Activated T-cell treated with anti-CD3 and anti-CD28 coated beads, Interleukin-2, amount 50 U/mL, for 4 hours (primary cell): ENCODE results near the gene CPD. TPM values are rescaled to one million over a fixed set of nuclear protein-coding genes. Genes with fewer than 3 reads are reported as not detected.
"Not testable (repeated sequence)": the region's sequence is repeated elsewhere in the genome, so short reads cannot be mapped to it uniquely, and the experiment has no call there.

ENCODE experiments used
- ATAC-seq, 2 donors: fragments of 200-7000 bp; cut with Tn5 transposase; one replicate each; pipeline ENCODE4 v1.10.0; 2021
- DNase-seq: peaks from one replicate; pipeline ENCODE4 v3.0.0-alpha.2; 2020
- H3K27me3 Mint-ChIP-seq: one replicate; pipeline ENCODE4 v1.8.0; 2021; ENCODE audit warnings: low read depth, mixed read lengths
- H3K36me3 Mint-ChIP-seq: one replicate; pipeline ENCODE4 v1.8.0; 2022; ENCODE audit warnings: mixed read lengths; ENCODE audit not compliant: insufficient read depth
- H3K4me1 Mint-ChIP-seq: one replicate; pipeline ENCODE4 v1.8.0; 2021; ENCODE audit warnings: low read depth, mixed read lengths
- H3K4me3 Mint-ChIP-seq: one replicate; pipeline ENCODE4 v1.8.0; 2021; ENCODE audit warnings: mild to moderate bottlenecking, moderate library complexity, mixed read lengths
- H3K9me3 Mint-ChIP-seq: one replicate; pipeline ENCODE4 v1.8.0; 2021; ENCODE audit warnings: mixed read lengths
- total RNA-seq, 3 donors: library from RNA; stranded (reverse); gene quantifications; one replicate each; pipeline ENCODE4 v1.2.1, GENCODE V29; 2021

The CPD gene
- 10 to 100 TPM; 31.1 to 40.2 (median 38.7) TPM for total RNA-seq

DNA sequence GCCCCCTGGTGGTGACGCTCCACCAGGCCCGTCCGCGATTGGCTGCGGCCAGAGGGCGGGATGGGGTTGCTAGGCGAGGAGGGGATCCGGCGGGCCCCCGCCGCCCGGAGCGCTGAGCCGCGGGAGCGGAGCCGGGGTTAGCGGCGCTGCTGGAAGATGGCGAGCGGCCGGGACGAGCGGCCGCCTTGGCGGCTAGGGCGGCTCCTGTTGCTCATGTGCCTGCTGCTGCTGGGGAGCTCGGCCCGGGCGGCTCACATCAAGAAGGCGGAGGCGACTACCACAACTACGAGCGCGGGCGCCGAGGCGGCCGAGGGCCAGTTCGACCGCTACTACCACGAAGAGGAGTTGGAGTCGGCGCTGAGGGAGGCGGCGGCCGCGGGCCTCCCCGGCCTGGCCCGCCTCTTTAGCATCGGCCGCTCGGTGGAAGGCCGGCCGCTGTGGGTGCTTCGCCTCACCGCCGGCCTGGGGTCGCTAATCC lies at the start of gene CPD:
Gene CPD, plus strand, starts transcription at position 103 of the 478 bp plus-strand sequence. Its CDS starts 54 bp downstream, at position 157.
- Mint-ChIP-seq H3K4me1 (peaks cover 61% of the 10 kb centered on the region), H3K4me3 (peak within 1 kb of the TSS; percentile 86), H3K9me3 (no peaks in the 10 kb centered on the region), H3K27me3 (no peaks in the 10 kb centered on the region), H3K36me3 (peaks cover 5% of the 10 kb centered on the region)
- DNase-seq (peak; percentile 98), ATAC-seq (peak; percentile 91 to 96)

DNA sequence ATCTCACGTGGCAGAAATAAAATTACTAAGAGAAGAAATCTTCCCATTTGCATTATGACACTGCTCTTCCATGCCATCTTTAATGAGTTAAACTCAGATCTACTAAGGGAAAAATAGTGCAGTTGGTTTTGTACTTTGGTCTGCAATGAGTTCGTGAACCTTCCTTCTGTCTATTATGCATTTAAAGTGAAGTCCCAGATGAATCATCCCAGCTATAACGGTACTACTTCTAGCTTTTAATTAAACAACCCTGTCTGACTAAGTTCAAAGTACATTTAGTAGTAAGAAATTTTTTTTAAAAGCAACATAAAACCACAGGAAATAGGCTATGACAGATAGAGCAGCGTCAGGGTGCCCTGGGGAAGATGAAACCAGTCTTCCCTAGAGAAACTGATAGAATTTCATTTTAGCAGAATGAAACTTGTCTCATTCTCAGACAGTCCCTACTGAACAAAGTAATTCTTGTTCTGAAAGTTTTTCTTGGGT lies 46.6 kb upstream of the CPD start:
- peaks cover 49% of the 10 kb centered on the region for H3K4me1 Mint-ChIP-seq
- ATAC-seq: peak; percentile 88 to 95
- H3K27me3 Mint-ChIP-seq: no peaks in the 10 kb centered on the region
- H3K4me3 Mint-ChIP-seq: peak overlapping the region; percentile 19
- DNase-seq: peak; percentile 44
- H3K36me3 Mint-ChIP-seq: no peaks in the 10 kb centered on the region
- no peaks in the 10 kb centered on the region for H3K9me3 Mint-ChIP-seq

DNA sequence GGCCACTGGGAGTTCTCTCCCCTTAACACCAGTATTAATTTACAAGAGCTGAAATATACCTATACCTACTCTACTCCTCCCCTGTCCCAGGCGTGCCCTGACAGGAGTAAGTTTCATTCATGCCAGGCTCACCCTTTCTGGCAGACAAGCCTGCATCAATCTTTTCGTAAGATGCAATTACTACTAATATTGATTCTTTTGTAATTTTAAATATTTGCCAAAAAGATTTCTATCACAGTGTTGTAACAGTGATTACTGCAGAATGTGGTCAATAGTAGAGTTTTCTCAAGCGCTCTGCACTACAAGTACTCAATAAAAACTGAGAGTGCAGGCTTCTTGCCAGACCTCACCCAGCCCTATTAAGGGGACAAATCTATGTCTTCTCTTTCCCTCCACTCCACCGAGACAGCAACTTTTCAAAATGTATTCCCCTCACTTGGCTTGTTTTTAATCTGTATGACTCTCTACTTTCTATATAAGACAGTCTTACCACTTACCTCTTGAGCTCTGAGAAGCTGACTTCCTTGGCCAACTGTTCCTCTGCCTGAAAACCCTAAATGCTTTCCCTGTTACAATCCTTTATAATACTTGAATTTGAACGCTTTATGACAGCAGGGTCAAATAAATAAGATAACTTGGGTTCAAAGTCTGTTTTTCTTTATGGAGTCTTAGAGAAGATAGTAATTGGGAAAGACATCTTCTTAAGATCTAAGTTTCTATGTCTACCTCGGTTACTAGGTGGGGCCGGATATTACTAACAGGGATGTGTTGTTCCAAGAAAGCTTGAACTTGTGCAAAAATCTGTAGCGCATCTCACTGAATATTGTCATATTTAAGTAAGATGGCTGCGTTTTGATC lies 45.0 kb upstream of the CPD start, which contains the start of gene TMIGD1:
Gene TMIGD1, minus strand, starts transcription at position 555 of the 858 bp plus-strand sequence. CDS start 1,924 bp downstream, outside the sequence.
- peak within 1 kb of the TSS; percentile 42 for H3K4me3 Mint-ChIP-seq
- DNase-seq (no peak), ATAC-seq (no peak)
- H3K36me3 Mint-ChIP-seq: no peaks in the 10 kb centered on the region
- no peaks in the 10 kb centered on the region for H3K27me3 Mint-ChIP-seq
- peaks cover 48% of the 10 kb centered on the region for H3K4me1 Mint-ChIP-seq
- no peaks in the 10 kb centered on the region for H3K9me3 Mint-ChIP-seq

DNA sequence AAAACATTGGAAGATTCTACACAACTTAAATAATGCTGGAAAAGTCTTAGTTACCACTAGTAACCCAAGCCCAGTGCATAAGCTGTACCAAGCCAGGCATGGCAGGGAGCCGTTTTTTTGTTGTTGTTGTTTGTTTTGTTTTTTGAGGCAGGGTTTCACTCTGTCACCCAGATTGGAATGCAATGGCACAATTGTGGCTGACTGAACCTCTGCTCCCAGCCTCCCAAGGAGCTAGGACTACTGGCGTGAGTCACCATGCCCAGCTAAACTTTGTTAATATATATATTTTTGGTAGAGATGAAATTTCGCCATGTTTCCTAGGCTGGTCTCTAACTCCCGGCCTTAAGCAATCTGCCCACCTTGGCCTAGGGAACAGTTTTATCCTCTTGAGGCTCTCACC lies 44.3 kb upstream of the CPD start:
- peaks cover 43% of the 10 kb centered on the region for H3K4me1 Mint-ChIP-seq
- H3K4me3 Mint-ChIP-seq: no peak overlapping the region
- no peak for ATAC-seq
- no peaks in the 10 kb centered on the region for H3K36me3 Mint-ChIP-seq
- H3K27me3 Mint-ChIP-seq: no peaks in the 10 kb centered on the region
- no peaks in the 10 kb centered on the region for H3K9me3 Mint-ChIP-seq
- DNase-seq: no peak

DNA sequence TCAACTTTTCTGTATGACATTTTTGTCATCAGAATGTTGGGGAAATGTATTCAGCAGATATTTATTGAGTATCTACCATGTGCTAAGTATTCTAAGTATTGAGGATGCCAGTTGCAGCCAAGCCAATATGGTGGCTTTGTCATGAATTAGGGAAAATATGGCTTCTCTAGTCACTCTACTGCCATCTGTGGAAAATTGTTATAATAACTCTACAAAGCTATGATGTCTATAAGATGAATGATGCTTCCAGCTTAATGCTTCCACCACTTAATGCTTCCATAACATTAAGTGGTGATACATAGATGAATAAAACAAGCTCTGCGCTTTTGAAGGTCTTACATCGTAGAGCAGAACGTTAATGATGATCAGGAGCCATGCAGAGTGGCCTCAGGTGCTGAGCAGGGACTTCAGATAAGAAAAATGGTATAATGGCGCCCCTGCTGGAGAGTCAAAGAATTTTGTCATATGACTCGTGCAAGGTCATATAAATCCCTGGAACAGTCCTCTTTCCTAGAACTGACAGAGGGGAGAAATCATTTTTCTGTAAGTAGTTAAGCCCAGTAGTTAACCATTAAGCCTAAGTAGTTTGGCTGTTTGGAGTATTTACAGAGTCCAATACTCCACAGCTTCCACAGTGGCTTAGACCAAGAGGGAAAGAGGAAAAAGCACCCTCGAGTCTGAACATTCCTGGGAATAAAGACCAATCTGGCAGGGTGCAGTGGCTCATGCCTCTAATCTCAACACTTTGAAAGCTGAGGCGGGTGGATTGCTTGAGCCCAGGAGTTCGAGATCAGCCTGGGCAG lies 42.2 kb upstream of the CPD start:
- Mint-ChIP-seq H3K4me3 (no peak overlapping the region), H3K9me3 (no peaks in the 10 kb centered on the region), H3K4me1 (peaks cover 37% of the 10 kb centered on the region), H3K36me3 (no peaks in the 10 kb centered on the region), H3K27me3 (no peaks in the 10 kb centered on the region)
- DNase-seq (peak; percentile 57), ATAC-seq (peak in 1 of 2 donors; percentile 12)

DNA sequence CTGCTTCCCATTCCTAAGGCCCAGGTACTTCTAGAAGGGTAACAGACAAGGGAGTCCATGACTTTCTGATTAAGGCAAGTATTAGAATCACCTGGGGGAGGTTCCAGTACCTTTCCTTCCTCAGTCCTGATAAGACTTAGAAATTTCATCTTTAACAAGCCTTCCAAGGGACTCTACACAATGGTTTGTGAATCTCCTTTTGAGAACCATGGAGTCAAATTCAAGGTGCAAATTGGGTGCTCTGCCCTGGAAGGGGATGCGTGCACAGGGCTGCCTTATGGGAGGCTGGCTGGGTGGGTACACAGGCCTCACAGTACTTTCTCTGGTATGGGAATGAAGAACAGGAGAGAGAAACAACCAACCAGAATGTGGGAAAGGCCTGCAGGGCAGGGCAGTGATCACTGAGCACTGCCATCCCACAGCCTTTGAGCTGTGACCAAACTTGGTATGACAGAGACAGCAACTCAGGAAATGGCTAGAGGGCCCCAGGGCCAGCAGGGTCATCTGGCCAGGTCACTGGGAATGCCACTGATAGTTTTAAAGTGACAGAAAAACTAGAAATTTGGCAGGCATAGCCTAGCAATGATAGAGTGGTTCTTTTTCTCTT lies 41.2 kb upstream of the CPD start:
- H3K4me1 Mint-ChIP-seq: peaks cover 30% of the 10 kb centered on the region
- no peak for DNase-seq
- H3K36me3 Mint-ChIP-seq: no peaks in the 10 kb centered on the region
- H3K9me3 Mint-ChIP-seq: no peaks in the 10 kb centered on the region
- H3K27me3 Mint-ChIP-seq: no peaks in the 10 kb centered on the region
- H3K4me3 Mint-ChIP-seq: no peak overlapping the region
- no peak for ATAC-seq

DNA sequence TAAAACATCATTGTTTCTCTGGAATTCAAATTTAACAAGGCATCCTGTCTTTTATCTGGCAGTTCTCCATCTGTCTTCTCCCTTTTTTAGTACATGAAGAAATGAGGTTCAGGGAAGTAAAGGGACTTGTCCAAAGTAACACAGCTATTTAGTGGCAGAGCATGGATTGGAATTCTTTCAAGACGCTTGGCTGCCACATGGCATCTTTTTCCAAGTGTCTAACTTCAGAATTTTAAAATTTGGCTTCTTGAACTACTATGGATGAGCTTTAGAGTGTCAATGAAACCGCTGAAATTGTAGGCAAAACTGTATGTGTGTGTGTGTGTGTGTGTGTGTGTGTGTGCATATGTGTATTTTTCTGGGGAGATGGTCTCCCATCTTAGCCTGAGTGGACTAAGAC lies 39.6 kb upstream of the CPD start:
- Mint-ChIP-seq H3K4me1 (peaks cover 16% of the 10 kb centered on the region), H3K4me3 (no peak overlapping the region), H3K36me3 (no peaks in the 10 kb centered on the region), H3K9me3 (no peaks in the 10 kb centered on the region), H3K27me3 (no peaks in the 10 kb centered on the region)
- ATAC-seq: no peak
- DNase-seq: no peak

DNA sequence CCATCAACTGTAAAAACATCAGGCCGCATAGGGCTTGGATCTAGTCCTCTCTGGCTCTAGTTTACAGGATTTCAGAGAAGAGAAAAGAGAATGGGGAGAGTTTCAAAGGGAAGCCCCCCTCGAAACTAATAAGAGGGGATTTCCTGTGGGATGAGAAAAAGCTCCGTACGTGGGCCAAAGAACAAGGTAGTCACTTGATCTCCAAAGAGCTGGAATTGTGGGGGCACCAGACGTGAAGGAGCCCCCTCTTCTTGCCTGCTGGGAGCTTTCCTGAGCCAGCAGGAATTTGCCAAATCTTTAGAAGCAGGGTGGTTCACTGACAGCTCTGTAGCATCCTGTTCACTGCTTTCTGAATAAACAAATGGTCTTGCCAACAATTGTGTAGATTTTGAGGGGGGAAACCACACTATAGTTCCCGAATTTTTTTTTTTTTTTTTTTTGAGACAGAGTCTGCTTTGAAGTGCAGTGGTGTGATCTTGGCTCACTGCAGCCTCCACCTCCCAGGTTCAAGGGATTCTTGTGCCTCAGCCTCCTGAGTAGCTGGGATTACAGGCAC lies 37.8 kb upstream of the CPD start:
- Mint-ChIP-seq H3K4me1 (peaks cover 18% of the 10 kb centered on the region), H3K4me3 (no peak overlapping the region), H3K27me3 (no peaks in the 10 kb centered on the region), H3K36me3 (no peaks in the 10 kb centered on the region), H3K9me3 (no peaks in the 10 kb centered on the region)
- ATAC-seq (no peak), DNase-seq (no peak)

DNA sequence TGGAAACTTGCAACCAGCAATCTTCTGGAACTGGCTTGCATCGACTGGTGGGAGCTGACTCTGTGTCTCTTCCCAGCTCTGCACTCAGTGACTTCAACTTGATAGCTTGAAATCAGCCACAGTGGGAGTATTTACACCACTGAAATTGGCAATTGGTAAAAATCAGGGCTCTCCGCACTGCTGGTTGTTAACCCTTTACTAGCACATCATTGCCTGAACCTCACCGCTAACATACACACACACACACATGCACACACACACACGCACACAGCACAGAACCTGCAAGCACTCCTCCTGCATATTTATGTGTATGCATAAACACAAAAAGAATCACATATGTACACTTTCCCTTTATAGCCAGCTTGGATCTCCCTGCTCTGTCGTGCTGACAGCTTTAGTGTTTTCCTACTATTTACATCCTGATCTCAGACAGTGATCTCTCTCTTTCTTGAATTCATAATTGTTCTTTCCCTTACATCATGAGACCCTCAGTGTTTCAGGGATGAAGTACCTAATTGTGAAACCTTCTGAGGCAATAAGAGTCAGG lies 37.0 kb upstream of the CPD start:
- Mint-ChIP-seq H3K9me3 (no peaks in the 10 kb centered on the region), H3K4me1 (peaks cover 18% of the 10 kb centered on the region), H3K4me3 (no peak overlapping the region), H3K36me3 (no peaks in the 10 kb centered on the region), H3K27me3 (no peaks in the 10 kb centered on the region)
- ATAC-seq: no peak
- no peak for DNase-seq

DNA sequence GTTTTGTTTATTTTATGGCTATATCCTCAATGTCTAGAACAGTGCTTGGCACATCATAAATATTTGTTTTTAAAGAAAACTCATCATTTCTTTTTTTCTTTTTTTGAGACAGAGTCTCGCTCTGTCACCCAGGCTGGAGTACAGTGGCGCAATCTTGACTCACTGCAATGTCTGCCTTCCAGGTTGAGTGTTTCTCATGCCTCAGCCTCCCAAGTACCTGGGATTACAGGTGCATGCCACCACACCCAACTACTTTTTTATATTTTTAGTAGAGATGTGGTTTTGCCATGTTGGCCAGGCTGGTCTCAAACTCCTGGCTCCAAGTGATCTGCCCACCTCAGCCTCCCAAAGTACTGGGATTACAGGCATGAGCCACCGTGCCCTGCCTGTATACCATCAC lies 35.5 kb upstream of the CPD start:
- H3K4me3 Mint-ChIP-seq, ATAC-seq, H3K27me3 Mint-ChIP-seq, H3K9me3 Mint-ChIP-seq, H3K36me3 Mint-ChIP-seq, DNase-seq: not testable (repeated sequence)
- peaks cover 16% of the 10 kb centered on the region for H3K4me1 Mint-ChIP-seq

DNA sequence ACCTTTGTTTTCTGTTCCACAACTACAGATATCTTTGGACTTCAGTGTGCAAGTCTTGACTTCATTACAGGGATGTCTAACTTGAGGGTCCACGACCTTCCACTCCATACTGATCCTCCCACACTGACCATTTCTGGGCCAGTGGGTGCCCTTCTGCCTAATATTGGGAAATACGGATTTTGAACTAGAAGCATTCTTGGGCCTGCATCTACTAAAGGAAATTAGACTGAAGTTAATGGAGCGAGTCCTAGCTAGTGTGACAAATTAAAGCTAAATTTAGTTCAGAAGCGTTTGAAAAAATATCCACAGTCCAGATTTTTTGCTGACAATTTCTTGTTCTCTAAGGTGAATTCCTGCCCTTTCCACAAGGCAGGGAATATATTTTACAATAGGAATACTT lies 34.9 kb upstream of the CPD start:
- DNase-seq: no peak
- H3K36me3 Mint-ChIP-seq: no peaks in the 10 kb centered on the region
- no peaks in the 10 kb centered on the region for H3K9me3 Mint-ChIP-seq
- H3K4me1 Mint-ChIP-seq: peaks cover 16% of the 10 kb centered on the region
- H3K4me3 Mint-ChIP-seq: no peak overlapping the region
- no peaks in the 10 kb centered on the region for H3K27me3 Mint-ChIP-seq
- no peak for ATAC-seq

DNA sequence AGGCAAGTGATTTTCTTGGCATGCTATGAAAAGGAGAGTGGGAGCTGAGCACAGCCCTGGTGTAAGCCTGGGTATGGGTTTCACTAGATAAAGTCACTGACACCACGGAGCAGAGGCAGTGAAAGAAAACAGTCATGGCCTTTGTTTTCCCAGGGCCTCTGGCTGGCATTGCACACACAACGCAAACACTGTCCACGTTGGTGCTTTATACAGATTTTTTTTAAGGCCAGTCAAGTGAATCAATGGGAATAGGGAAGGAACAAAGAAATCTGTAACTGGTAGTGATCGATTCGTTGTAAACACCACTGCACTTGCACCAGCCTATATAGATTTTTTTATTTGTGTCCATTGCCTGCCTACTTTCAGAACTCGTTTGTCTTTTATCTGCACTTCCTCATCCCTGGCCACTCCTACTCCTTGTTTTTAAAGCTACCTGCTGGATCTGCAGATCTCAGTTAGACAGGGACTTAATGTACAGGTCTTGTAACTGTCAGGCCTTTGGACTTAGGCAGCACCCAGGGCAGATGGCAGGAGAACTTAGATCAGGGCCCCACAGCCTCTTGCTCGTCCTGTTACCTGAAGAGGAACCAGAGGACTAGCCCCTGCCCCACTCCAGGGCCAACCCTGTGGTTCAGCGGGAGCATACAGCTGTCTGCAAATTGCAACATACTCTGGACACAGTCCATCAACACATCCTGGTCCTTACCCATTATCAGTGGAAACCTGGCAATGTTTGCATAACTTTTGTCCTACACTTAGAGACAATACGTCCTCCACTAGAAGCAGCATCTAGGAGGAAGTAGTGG lies 34.2 kb upstream of the CPD start:
- Mint-ChIP-seq H3K9me3 (no peaks in the 10 kb centered on the region), H3K4me3 (no peak overlapping the region), H3K27me3 (no peaks in the 10 kb centered on the region), H3K4me1 (peaks cover 16% of the 10 kb centered on the region), H3K36me3 (no peaks in the 10 kb centered on the region)
- ATAC-seq (no peak), DNase-seq (no peak)

DNA sequence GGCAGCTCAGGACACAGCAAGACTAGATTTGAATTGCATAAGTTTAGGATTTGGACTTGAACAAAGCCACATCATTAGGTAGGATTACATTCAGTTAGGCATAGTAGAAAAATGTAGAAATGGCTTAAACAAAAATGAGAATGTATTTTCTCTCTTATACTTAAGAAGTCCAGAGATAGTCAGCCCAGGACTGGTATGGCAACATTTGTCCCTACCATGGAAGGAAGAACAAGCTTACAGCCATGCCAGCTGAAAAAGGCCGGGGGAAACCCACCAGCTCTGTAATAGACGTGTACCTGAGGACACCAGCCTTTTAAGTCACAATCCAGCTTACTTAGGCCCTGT lies 33.7 kb upstream of the CPD start:
- Mint-ChIP-seq H3K36me3 (no peaks in the 10 kb centered on the region), H3K4me3 (no peak overlapping the region), H3K9me3 (no peaks in the 10 kb centered on the region), H3K27me3 (no peaks in the 10 kb centered on the region), H3K4me1 (peaks cover 12% of the 10 kb centered on the region)
- ATAC-seq (no peak), DNase-seq (no peak)
